ENCODE data around the gene CHMP5. TPM values are rescaled to one million over a fixed set of nuclear protein-coding genes. Genes with fewer than 3 reads are reported as not detected.

Gene CHMP5
- total and polyA plus RNA-seq, 10 of the 15 experiments (the other 5 are each of a cell fraction or from before 2014, with no cell fraction given), result 40.3 to 179 (median 78.6) TPM

GRCh38 chr9:33297432-33297831 is 32.6 kb downstream of the CHMP5 start (continued):
- TF ChIP-seq ELK1 (IDR thresholded peaks at IDR 0.05; ENCODE audit: low read depth, low read length), result no peak
- TF ChIP-seq FOXM1 (IDR thresholded peaks at IDR 0.05; ENCODE audit: low read depth, low read length), result no peak
- peak; percentile 70 for TF ChIP-seq RFX5 (IDR thresholded peaks at IDR 0.05; ENCODE audit: low read depth, low read length)
- TF ChIP-seq ZNF592 (IDR thresholded peaks at IDR 0.05), result no peak
- TF ChIP-seq ZBTB11 (CRISPR knock-in tag; IDR thresholded peaks at IDR 0.05), result no peak
- TF ChIP-seq FOXK2 (IDR thresholded peaks at IDR 0.05), result no peak
- TF ChIP-seq TARDBP (IDR thresholded peaks at IDR 0.05; ENCODE audit: borderline replicate concordance), result no peak
- TF ChIP-seq IKZF2 (IDR thresholded peaks at IDR 0.05), result peak; percentile 59 to 68; a peak in 2 of 4 replicates
- TF ChIP-seq NR2F1 (conservative IDR thresholded peaks at IDR 0.05), result no peak
- TF ChIP-seq PML (IDR thresholded peaks at IDR 0.05; ENCODE audit: low read length), result 0 out of 2 replicates have a peak, but pooled peaks have one; percentile 41
- TF ChIP-seq MYC (IDR thresholded peaks at IDR 0.05; ENCODE audit: insufficient read depth, insufficient read length, insufficient replicate concordance, low read length, severe bottlenecking), result no peak
- no peak for TF ChIP-seq RELA (IDR thresholded peaks at IDR 0.05; ENCODE audit: borderline replicate concordance, partially characterized antibody)
- TF ChIP-seq ZBTB40 (IDR thresholded peaks at IDR 0.05; ENCODE audit: borderline replicate concordance), result no peak
